KOPT-K1 (cell line): ENCODE results near the gene SCUBE1.

Experiments
- H3K27ac ChIP-seq: fragments of 200-600 bp; sonication (generic); 2 replicates; pipeline ENCODE4 v1.5.1; 2016; ENCODE audit warnings: antibody characterized with exemption, mild to moderate bottlenecking, low read depth, low read length; ENCODE audit not compliant: poor library complexity, severe bottlenecking
- H3K36me3 ChIP-seq: fragments of 200-600 bp; sonication (generic); 2 replicates; pipeline ENCODE4 v1.5.1; 2017; ENCODE audit warnings: antibody characterized with exemption, mild to moderate bottlenecking, low read length, moderate library complexity; ENCODE audit not compliant: insufficient read depth
- H3K9me3 ChIP-seq: fragments of 200-600 bp; sonication (generic); 2 replicates; pipeline ENCODE4 v1.5.1; 2017; ENCODE audit warnings: antibody characterized with exemption, low read length, mild to moderate bottlenecking; ENCODE audit not compliant: insufficient read depth, poor library complexity, severe bottlenecking

Gene SCUBE1

DNA sequence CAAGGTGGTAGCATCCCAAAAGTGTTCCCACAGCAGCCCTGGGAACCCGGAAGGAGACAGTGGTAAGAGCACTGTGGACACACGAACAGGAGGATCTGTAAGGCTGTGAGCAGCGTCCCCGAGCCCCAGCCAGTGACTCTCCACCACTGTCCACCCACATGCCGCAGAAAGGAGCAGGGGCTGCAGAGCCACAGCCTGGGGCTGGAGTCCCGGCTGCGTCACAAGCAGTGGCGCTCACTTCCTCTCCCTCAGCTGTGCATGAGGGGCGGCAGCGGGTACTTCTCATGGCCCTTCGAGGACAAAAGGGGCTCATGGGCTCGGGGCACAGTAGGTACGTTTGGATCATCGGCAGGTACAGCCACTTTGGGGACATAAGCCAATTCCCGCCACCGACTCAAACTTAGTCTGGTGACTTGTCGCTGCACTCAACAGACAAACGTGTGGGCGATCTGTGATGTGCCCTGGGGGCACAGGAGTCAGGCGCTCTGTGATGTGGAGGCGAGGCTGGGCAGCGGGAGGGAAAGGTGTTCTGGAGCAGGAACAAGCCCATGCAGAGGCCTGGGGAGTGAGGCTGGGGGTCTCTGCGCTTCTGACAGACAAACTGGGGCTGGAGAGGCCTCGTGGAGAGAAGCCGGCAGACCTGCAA, 68.5 kb downstream of the SCUBE1 start:
- no peaks in the 10 kb centered on the region for H3K36me3 ChIP-seq
- no peaks in the 10 kb centered on the region for H3K9me3 ChIP-seq
- H3K27ac ChIP-seq: no peak overlapping the region

DNA sequence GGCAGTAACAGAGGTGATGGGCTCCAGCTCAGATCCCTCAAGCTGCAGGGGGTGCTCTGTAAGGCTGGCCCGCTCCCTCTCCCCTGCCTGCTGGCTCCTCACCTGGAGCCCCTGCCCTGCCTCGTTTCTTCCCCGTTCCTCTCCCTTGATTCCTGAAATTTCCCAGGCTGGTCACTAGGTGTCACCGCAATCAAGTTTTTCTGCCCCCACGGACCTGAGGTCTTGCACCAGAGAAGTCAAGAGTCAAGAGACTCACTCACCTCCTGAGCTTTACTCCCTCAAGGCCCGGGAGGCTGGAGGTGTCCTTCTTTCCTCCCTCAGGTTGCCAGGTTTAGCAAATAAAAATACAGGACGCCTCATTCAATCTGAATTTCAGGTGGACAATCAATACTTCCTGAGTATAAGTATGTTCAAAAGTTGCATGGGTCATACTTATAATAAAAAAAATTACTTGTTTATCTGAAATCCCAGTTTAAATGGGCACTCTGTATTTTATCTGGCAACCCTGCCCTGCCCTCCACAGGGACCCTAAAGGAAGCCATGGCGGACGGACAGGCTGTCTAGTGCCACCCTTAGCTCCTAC, 69.2 kb downstream of the SCUBE1 start:
- H3K36me3 ChIP-seq: no peaks in the 10 kb centered on the region
- H3K27ac ChIP-seq: no peak overlapping the region
- H3K9me3 ChIP-seq: no peaks in the 10 kb centered on the region

DNA sequence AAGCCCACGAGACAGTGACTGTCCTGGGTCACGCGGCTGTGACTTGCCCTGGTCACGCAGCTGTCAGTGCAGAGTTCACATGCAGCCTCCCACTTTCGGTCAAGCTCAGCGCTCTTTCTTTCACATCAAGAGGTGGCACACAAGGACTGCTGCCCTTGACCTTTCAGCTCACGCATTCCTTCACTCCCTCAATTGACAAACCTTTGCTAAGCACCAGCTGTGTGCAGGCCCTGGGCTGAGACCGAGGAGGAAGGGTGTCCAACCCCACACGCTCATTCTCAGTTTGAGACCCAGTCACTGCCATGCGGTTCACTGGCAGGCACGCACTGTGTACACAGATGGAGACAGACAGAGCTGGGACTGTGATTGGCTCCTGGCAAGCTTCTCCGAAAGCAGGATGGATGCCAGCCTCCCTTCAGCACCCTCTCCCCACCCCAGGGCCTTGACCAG, 70.3 kb downstream of the SCUBE1 start:
- no peak overlapping the region for H3K27ac ChIP-seq

DNA sequence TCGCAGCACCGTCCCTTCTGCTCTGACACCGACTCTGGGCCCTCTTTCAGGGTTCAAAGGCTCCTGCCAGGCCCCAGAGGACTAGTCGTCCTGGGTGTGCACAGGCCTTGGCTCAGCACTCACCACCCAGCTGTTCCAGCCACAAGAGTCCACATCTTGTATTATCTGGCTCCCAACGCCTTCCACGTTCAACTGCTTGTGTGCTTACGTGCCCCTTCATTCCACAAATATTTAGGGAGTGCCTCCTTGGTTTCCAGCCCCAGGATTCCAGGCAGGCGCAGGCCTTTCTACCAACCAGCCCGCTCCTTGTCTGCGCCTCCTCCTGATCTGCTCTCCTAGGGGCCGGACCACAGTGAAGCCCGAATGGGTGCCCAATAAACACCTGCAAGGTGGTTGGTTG, 70.9 kb downstream of the SCUBE1 start:
- H3K36me3 ChIP-seq: no peaks in the 10 kb centered on the region
- H3K27ac ChIP-seq: no peak overlapping the region
- no peaks in the 10 kb centered on the region for H3K9me3 ChIP-seq

More for the DNA sequence above, 70.3 kb downstream of the SCUBE1 start:
- Histone ChIP-seq H3K9me3 (no peaks in the 10 kb centered on the region), H3K36me3 (no peaks in the 10 kb centered on the region)

DNA sequence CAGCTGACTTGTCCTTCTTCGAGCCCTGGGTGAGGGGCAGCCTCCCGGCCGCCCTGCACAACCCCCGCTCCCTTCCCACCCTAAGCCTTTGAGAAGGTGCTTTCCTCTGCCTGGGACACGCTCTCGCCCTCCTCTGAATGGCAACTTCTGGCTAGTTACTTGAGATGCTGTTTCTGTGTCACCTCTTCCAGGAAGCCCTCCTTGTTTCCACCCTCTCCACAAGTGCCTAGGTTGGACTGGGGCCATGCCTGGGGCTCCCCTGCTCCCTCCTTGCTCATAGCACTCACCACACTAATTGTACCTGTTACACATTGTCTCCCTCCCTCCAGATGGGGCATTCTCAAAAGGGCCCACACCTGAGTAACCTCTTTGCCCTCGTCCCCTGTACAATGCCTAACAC, 72.2 kb downstream of the SCUBE1 start:
- Histone ChIP-seq H3K36me3 (no peaks in the 10 kb centered on the region), H3K27ac (no peak overlapping the region), H3K9me3 (no peaks in the 10 kb centered on the region)

DNA sequence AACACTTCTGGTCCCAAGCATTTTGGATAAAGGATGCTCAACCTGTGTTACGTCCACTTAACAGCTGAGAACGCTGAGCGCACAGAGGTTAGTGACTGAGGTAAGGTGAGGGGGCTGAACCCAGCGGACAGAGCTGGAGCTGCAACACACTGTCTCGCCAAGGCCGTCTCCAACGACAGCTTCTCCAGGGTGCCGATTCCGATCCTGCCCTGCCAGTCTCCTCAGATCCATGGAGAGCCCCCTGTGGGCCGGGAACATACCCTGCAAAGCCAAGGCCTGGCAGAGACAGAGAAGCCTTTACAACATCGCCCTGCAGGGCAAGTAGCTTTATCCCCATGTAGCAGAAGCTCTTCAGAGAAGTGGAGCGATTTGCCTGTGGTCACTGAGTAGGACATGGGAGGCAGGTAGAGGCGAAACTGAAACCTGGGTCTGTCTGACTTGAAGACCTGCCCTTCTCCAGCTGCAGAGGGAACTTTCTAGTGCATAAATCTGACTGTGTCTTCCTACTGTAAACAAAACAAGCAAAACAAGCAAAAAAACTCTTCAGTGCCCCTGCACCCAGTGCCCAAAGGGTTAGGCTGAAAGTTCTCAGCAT, 72.8 kb downstream of the SCUBE1 start:
- Histone ChIP-seq H3K27ac (no peak overlapping the region), H3K36me3 (no peaks in the 10 kb centered on the region), H3K9me3 (no peaks in the 10 kb centered on the region)

DNA sequence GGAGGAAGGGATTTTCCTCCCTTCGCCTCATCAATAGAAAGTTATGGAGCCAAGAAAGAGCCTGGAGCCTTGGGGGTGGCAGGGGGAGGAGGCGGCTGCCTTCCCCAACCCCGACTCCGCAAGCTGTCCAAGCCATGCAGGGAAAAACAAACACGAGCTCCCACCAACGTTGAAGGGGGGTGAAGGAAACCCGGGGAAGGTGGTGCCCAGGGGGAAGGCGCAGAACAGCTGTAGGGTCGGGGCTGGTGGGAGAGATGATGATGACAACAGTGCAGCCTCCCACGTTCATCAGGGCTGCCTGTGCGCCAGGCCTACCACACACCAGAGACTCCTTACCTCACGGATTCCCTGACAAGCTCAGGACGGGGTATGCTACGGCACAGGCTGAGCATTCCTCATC, 73.5 kb downstream of the SCUBE1 start:
- H3K36me3 ChIP-seq: no peaks in the 10 kb centered on the region
- H3K9me3 ChIP-seq: no peaks in the 10 kb centered on the region
- H3K27ac ChIP-seq: no peak overlapping the region

DNA sequence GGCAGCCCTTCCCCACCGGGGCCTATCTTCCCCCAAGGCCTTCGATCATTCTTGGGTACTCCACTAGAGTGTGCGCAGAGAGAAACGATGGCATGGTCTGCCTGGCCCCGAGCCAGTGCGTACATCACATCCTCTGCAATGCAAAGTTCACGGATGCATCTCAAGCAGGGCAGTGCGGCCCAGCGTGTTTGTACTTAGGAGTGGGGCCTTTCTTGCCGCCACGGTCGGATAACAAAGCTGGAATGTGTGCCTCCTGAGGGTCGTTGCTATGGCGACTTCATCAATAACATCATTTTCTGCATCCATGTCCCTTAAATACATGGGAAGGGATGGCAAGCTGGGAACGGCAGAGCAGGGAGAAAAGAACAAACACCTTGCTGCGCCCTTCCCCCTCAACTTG, 73.9 kb downstream of the SCUBE1 start:
- Histone ChIP-seq H3K27ac (no peak overlapping the region), H3K36me3 (no peaks in the 10 kb centered on the region), H3K9me3 (no peaks in the 10 kb centered on the region)

DNA sequence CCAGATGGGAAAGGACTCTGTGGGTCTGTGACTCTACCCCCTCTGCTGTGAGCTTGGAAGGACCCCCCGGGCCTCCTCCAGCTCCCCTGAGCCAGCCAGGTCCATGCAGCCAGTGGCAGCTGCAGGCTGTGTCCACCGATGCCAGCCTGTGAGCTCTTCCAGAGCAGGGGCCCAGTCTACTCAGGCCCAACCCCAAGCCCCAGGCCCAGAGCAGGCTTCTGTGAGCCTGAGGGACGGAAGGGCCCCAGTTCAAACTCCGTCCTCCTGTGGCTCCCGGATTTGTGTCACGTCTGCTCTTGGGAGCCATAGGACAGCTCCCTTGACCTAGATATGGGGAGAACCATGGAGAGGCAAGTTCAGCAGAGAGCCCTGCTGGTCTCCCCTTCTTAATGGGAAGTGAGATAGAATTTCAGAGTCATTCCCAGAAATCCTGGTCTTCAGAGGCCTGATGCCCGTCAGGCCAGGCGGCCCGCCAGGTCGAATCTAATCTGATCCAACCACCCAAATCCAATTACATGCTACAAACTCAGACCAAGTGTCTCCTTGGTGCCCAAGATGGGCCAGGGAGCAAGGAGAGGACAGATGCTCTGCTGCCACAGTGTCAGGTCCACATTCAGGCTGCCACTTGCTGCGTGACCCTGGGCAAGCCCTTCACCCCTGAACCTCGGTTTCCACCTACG, 75.1 kb downstream of the SCUBE1 start:
- H3K27ac ChIP-seq: peak overlapping the region; percentile 97
- H3K36me3 ChIP-seq: no peaks in the 10 kb centered on the region
- H3K9me3 ChIP-seq: no peaks in the 10 kb centered on the region

DNA sequence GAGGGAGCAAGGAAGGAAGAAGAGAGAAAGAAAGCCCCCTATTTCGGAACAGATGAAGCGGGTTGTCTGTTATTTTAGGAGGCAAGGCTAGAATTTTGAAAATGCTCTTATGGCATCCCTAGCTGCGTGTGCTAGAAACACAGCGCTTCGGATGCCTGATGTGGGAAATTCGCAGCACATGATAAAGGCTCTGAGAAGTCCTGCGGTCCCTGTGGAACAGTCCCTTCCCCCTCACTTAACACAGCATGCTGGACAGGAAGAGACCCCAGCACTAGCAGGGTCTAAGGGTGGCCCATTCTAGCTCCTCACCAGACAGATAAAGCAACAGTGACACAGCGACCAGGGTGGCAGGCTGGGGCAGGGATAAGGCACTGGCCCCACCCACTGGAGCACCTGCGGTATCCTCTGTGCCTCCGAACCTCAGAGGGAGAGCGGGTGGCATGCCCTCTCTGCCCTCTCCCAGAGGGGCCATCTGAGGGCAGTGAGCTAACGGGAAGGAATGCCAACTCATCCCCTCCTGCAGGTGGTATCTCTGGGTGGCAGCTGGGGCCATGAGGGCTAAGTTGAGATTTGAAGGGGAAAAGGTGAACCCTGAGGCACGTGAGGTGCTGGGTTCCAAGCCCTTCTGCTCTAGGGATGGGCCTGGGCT, 75.7 kb downstream of the SCUBE1 start:
- Histone ChIP-seq H3K9me3 (no peaks in the 10 kb centered on the region), H3K27ac (peak overlapping the region; percentile 97), H3K36me3 (no peaks in the 10 kb centered on the region)

DNA sequence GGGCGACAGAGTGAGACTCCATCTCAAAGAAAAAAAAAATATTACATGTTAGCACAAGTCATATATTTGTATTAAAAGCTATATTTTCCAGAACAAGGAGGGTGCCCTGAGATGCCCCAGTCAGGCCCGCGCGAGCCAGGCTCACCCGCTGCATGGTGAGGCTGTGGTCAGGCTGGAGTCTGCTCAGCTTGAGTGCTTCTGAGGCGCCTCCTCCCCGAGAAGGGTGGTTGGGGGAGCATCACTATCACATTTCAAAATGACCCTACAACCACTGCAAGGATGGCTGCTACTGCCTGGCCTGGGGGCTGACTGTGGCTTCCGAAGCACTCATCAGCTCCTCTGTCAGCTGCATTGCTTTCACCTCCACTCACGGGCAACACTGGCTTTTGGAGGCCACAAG, 77.1 kb downstream of the SCUBE1 start:
- no peaks in the 10 kb centered on the region for H3K36me3 ChIP-seq
- no peaks in the 10 kb centered on the region for H3K9me3 ChIP-seq
- H3K27ac ChIP-seq: peak overlapping the region; percentile 97

DNA sequence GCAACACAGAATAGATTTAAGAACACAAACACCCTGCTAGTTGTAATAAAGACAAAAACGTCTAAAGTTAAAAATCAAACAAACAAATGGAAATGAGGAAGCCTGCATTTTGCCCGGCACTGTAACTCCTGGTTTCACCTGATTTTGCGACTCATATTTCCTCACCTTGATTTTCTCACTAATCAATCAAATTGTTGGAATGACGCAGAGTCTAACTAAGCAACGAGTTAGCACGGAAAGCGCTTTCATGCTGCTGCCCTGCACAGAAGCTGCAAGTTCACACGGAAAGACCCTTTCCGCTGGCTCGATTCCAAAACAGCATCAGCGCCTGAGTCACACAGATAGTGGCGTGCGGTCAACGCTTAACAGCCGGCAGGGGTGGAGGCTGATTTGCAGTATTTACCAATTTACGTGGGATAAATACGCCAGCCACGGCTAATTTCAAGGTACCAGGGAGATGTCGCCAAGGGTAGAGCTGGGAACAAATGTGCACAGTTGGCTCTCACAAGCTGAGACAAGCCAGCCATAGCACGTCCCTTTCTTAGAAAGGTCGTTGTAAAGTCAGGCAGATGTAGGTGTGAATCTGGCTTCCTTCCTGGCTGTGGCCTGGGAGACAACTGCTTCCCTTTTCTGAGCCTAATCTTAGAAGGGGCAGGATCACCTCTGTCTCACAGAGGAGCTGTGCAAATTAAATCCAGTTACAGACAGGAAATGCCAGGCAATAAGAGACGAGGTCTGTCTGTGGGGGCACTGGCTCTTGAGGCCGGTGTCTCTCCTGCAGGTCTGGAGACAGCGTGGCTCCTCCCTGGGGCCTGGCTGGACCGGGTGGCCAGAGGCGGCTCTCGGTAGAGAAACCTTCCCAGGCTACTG, 79.3 kb downstream of the SCUBE1 start:
- H3K9me3 ChIP-seq: no peaks in the 10 kb centered on the region
- H3K36me3 ChIP-seq: no peaks in the 10 kb centered on the region
- H3K27ac ChIP-seq: peak overlapping the region; percentile 97

DNA sequence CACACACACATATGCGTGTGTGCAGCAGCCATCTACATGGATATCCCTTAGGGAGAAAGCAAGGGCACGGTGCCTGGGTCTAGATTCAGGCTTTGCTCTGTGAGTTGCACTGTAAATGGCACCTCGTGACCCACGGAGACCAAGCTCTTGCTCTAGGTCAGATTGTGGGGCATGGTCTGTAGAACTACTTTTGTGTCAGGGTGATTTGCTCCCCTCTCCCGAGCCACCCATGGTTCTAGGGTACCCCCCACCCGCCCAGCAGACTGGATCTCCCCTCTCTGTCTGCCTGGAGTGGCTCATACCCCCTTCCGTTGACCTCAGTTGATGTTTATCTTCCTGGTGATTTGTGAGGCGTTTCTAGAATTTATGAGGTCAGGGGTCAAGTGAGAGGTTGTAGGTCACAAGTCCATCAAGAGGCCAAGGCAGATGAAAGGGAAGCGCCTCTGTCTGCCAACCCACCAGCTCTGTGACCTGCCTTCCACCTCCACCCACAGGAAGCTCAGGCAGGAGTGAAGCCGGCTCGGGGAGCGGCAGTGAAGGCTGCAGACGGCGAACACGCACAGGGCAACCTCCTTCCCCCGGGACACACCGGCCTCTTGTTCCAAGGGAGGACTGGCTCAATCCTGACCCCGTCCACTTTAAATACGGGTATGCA, 80.1 kb downstream of the SCUBE1 start:
- no peaks in the 10 kb centered on the region for H3K36me3 ChIP-seq
- H3K9me3 ChIP-seq: no peaks in the 10 kb centered on the region
- peak overlapping the region; percentile 97 for H3K27ac ChIP-seq
